ENCODE results near the gene SIGLEC14. TPM values are rescaled to one million over a fixed set of nuclear protein-coding genes. Genes with fewer than 3 reads are reported as not detected.
"Not testable (repeated sequence)": the region's sequence is repeated elsewhere in the genome, so short reads cannot be mapped to it uniquely, and the experiment has no call there.

Gene SIGLEC14, protein sequence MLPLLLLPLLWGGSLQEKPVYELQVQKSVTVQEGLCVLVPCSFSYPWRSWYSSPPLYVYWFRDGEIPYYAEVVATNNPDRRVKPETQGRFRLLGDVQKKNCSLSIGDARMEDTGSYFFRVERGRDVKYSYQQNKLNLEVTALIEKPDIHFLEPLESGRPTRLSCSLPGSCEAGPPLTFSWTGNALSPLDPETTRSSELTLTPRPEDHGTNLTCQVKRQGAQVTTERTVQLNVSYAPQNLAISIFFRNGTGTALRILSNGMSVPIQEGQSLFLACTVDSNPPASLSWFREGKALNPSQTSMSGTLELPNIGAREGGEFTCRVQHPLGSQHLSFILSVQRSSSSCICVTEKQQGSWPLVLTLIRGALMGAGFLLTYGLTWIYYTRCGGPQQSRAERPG
- not detected in 2 replicates for total RNA-seq

DNA sequence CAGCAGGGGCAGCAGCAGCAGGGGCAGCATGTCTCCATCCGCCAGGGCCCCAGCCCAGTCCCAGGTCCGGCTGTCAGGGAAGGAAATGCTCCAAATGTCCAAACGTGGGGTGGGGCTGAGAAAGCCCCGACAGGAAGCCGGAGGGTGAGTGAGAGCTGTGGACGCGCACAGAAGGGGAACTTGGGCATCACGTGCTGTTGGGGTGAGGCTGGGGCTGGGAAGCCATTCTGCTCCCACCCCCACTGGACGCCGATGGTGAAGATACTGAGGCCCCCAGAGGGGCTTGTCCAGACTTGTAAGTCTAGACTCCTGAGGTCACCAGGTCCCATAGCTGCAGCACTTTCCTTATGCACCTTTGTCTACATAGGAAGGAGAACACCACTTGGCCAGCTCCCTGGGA, at the start of gene SIGLEC14:
Gene SIGLEC14 (minus strand): TSS at position 96 of the 400 bp plus-strand sequence. CDS start 66 bp downstream, at position 30.
- H3K27me3 ChIP-seq (ENCODE audit: control insufficient read depth, insufficient read depth, low read length); FAIRE-seq; H3K36me3 ChIP-seq (ENCODE audit: control insufficient read depth, insufficient read depth, low read length); DNase-seq (ENCODE audit: low read depth); H3K4me3 ChIP-seq (ENCODE audit: low read depth, low read length): not testable (repeated sequence)

DNA sequence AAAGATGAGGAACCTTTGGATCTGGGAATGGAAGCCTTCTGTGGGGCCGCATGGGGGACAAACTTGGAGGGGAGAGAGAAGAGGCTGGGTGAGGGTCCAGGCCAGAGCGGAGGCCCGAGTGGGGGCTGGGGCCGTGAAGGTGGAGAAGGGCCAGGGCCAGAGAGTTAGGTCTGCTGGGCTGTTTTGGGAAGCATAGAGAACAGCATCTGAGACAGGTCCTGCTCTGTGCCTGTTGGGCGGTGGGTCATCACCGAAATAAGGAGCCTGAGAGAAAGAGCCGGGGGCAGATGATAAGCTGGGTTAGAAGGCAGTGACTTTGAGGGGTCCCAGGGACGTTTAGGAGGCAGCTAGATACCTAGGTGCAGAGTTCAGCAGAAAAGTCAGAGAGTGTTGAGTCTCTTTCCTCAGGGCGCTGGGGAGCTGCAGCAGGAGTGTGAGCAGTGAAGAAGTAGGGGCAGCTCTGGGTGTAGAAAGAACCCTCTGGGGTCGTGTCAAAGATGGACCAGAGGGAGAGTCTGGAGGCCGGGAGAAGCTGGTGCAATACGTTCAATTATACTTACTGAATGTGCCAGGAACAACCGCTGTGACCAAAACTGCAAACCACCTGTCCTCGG, 49.2 kb upstream of the SIGLEC14 start:
- TF ChIP-seq, protein P1, sequence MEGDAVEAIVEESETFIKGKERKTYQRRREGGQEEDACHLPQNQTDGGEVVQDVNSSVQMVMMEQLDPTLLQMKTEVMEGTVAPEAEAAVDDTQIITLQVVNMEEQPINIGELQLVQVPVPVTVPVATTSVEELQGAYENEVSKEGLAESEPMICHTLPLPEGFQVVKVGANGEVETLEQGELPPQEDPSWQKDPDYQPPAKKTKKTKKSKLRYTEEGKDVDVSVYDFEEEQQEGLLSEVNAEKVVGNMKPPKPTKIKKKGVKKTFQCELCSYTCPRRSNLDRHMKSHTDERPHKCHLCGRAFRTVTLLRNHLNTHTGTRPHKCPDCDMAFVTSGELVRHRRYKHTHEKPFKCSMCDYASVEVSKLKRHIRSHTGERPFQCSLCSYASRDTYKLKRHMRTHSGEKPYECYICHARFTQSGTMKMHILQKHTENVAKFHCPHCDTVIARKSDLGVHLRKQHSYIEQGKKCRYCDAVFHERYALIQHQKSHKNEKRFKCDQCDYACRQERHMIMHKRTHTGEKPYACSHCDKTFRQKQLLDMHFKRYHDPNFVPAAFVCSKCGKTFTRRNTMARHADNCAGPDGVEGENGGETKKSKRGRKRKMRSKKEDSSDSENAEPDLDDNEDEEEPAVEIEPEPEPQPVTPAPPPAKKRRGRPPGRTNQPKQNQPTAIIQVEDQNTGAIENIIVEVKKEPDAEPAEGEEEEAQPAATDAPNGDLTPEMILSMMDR (IDR thresholded peaks at IDR 0.05; ENCODE audit: insufficient read depth, low read length, severe bottlenecking): no peak
- FAIRE-seq (no peak), DNase-seq (ENCODE audit: low read depth) (no peak)
- H3K27me3 ChIP-seq (ENCODE audit: control insufficient read depth, insufficient read depth, low read length): no peaks in the 10 kb centered on the region
- H3K36me3 ChIP-seq (ENCODE audit: control insufficient read depth, insufficient read depth, low read length): peaks cover 13% of the 10 kb centered on the region
- no peak overlapping the region for H3K4me3 ChIP-seq (ENCODE audit: low read depth, low read length)

DNA sequence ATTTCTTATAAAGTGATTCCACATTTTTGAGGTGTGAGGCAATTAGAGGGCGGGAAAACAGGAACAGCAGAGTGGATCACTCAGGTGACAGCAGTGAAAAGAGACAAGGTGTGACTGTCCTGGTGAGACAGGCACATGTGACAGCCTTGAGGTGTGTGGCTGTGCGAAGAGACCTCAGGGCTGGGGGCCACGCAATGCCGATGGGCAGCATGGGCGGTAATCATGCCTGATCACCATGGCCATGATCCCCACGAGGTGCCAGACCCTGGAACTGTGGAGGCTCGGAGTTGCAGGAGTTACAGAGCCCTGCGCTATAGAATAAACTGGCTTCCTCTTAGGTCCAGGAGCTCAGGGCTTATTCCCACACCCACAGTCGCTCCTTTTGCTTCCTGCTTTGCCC, 48.5 kb upstream of the SIGLEC14 start:
- Histone ChIP-seq H3K27me3 (ENCODE audit: control insufficient read depth, insufficient read depth, low read length) (no peaks in the 10 kb centered on the region), H3K4me3 (ENCODE audit: low read depth, low read length) (no peak overlapping the region), H3K36me3 (ENCODE audit: control insufficient read depth, insufficient read depth, low read length) (peaks cover 13% of the 10 kb centered on the region)
- DNase-seq (ENCODE audit: low read depth): no peak
- FAIRE-seq: no peak
- TF ChIP-seq, protein P1 (IDR thresholded peaks at IDR 0.05; ENCODE audit: insufficient read depth, low read length, severe bottlenecking): no peak

DNA sequence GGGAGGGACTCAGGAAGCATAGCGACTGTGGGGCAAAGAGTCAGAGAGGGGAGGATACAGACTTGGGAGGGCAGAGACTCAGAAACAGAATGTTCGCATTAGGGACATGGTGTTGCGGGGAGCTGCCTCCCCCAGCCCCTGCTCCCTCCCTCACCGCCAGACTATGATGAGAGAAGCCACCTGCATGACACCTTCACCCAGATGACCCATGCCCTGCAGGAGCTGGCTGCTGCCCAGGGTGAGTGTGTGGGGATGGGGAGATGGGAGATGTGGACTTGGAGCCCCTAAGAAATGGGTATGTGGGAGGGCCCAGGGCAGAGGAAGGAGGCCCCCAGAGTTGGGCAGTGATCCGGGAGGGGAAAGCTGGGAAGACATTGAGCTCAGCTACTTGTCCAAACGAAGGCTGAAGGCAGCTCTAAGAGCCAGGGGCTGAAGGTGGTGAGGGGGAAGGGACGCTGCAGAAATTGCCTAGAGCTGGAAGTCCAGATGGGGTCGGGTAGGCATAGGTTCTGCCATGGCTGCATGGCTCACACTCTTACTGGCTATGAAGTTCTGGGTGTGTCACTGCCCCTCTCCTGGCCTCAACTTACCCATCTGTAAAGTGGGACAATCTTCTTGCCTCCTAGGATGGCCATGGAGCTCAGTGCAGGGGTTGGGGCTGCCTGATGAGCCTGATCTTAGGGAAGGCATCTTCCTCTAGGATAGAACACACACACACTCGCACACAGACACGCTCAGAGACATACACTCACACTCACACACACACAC, 47.9 kb upstream of the SIGLEC14 start:
- DNase-seq (ENCODE audit: low read depth): no peak
- TF ChIP-seq, protein P1 (IDR thresholded peaks at IDR 0.05; ENCODE audit: insufficient read depth, low read length, severe bottlenecking): no peak
- Histone ChIP-seq H3K27me3 (ENCODE audit: control insufficient read depth, insufficient read depth, low read length) (no peaks in the 10 kb centered on the region), H3K4me3 (ENCODE audit: low read depth, low read length) (no peak overlapping the region), H3K36me3 (ENCODE audit: control insufficient read depth, insufficient read depth, low read length) (peaks cover 13% of the 10 kb centered on the region)
- no peak for FAIRE-seq

DNA sequence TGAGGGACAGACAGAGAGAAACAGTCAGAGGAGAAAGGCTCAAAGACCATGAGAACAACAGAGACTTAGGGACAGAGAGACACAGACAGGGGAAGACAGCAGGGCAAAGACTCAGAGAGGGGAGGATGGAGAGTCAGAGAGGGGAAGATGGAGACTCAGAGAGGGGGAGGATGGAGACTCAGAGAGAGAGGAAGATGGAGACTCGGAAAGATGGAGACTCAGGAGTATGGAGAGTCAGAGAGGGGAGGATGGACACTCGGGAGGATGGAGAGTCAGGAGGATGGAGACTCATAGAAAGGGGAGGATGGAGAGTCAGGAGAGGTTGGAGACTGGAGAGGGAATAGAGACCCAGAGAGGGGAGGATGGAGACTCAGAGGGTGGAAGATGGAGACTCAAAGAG, 47.2 kb upstream of the SIGLEC14 start:
- DNase-seq (ENCODE audit: low read depth) (no peak), FAIRE-seq (no peak)
- no peak overlapping the region for H3K4me3 ChIP-seq (ENCODE audit: low read depth, low read length)
- H3K27me3 ChIP-seq (ENCODE audit: control insufficient read depth, insufficient read depth, low read length): no peaks in the 10 kb centered on the region
- TF ChIP-seq, protein P1 (IDR thresholded peaks at IDR 0.05; ENCODE audit: insufficient read depth, low read length, severe bottlenecking): no peak
- peaks cover 13% of the 10 kb centered on the region for H3K36me3 ChIP-seq (ENCODE audit: control insufficient read depth, insufficient read depth, low read length)

DNA sequence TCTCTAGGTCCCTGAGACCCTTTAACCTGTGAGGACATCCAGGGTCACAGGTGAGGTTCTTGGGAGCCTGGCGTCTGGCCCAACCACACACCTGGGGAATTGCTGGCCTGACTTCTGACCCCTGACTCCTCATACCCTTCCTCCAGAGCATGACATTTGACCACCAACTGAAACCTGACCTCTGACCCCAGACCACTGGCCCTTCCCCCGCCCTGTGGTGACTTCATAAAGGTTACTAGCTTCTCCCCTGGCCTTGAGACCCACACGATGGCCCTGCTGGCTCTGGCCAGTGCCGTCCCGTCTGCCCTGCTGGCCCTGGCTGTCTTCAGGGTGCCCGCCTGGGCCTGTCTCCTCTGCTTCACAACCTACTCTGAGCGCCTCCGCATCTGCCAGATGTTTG, 46.6 kb upstream of the SIGLEC14 start, which contains the start of gene SPACA6:
Gene SPACA6 (plus strand): TSS at position 71 of the 400 bp plus-strand sequence. CDS start 197 bp downstream, at position 268.
- no peak for FAIRE-seq

More for the DNA sequence above, 46.6 kb upstream of the SIGLEC14 start, which contains the start of gene SPACA6:
- no peak for DNase-seq (ENCODE audit: low read depth)
- TF ChIP-seq, protein P1 (IDR thresholded peaks at IDR 0.05; ENCODE audit: insufficient read depth, low read length, severe bottlenecking): no peak
- no peaks in the 10 kb centered on the region for H3K27me3 ChIP-seq (ENCODE audit: control insufficient read depth, insufficient read depth, low read length)
- no peak within 1 kb of the TSS for H3K4me3 ChIP-seq (ENCODE audit: low read depth, low read length)
- peaks cover 13% of the 10 kb centered on the region for H3K36me3 ChIP-seq (ENCODE audit: control insufficient read depth, insufficient read depth, low read length)

All from bronchial epithelial cell (primary cell).